Fibroblast of gingiva (primary cell): Measurements from ENCODE around the gene GNL1.
"Not testable (repeated sequence)": the region's sequence is repeated elsewhere in the genome, so short reads cannot be mapped to it uniquely, and the experiment has no call there.

Experiments used
- DNase-seq: peaks from one replicate; pipeline ENCODE4 v3.0.0-alpha.2; 2011; ENCODE audit warnings: low read depth

GNL1 gene

GRCh38 chr6:30495993-30496392 lies 60.3 kb downstream of the GNL1 start:
- no peak for DNase-seq

GRCh38 chr6:30495060-30495459 lies 61.2 kb downstream of the GNL1 start:
- not testable (repeated sequence) for DNase-seq

GRCh38 chr6:30494291-30494861 lies 61.9 kb downstream of the GNL1 start:
- DNase-seq, result no peak

GRCh38 chr6:30493643-30494250 lies 62.5 kb downstream of the GNL1 start:
- no peak for DNase-seq

- DNase-seq, result no peak
Measured at GRCh38 chr6:30491991-30492952, 64.0 kb downstream of the GNL1 start.
